Stimulated activated CD8-positive, alpha-beta memory T cell treated with anti-CD3 and anti-CD28 coated beads, Interleukin-4, amount 100 ng/mL, for 4 hours (primary cell): ENCODE measurements around the gene SPHK2.
"Not testable (repeated sequence)": the region's sequence is repeated elsewhere in the genome, so short reads cannot be mapped to it uniquely, and the experiment has no call there.

Experiments
- DNase-seq, 2 donors: peaks; one replicate each; pipeline ENCODE4 v3.0.0-alpha.2; 2020; ENCODE audit warnings: low read depth in 2 of 2, low spot score in 1 of 2

The SPHK2 gene

DNA sequence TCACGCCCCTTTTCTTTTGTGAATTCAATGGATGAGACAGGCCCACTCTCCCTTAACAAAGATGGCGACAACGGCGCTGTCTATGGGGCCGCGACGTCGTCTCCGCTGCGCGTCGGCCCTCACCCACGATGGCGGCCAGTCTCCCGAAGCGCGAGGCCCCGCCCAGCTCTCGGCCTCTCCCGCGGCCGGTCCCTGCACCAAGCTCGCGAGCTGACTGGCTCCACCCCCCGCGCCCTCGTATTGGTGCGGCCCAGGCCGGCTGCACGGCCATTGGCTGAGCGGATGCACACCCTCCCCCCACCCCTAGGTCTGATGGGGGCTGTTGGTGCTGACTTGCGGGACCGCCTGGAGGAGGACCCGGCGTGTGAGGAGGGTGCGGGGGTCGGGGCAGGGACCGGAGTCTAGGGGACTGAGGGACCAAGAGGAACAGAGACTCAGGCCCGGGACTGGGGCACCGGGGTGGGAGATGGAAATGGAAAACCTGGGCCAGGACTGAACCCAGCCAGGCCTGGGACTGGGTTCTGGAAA is 4.8 kb downstream of the SPHK2 start:
- peak; percentile 86 to 93 for DNase-seq

DNA sequence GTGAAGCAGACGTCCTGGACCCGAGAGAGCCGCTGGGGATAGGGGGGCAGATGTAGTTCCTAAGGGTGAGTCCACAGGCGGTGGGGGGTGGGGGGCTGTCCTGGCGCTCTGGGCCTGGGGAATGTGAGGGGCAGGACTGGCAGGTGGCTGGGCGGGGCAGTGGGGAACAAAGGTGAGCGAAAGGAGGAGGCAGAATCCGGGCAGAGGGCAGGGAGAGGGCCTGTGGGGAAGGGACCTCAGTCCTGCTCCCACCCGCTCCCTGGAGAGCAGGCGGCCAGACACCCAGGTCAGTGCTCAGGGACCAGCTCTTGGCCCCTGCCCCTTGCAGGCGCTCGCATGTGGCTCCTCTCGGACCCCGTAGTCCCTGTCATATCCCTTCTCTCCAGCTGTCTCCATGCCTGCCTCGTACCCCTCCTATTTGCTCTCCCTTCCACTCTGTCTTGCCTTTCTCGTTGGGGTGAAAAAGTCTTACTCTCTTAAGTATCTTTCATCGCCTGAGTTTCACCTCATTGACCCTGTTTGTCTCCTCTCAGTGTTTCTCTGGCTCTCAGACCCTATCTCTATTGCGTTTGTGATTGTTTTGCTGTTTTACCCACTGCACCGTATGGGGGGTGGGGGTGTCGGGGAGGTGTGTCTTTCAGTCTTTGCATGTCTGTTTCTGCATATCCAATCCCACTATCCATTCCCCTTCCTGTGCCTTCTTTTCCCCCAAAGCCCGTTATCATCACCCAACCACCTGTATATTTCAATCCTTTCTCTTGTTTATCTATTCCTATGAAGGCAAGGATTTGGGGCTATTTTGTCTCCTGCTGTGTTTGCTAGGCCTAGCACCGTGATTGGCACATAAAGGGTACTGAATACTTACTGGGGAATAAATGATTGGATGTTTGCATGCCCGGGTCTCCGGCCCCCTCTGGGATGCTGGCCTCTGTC is 5.8 kb downstream of the SPHK2 start:
- DNase-seq, result no peak

DNA sequence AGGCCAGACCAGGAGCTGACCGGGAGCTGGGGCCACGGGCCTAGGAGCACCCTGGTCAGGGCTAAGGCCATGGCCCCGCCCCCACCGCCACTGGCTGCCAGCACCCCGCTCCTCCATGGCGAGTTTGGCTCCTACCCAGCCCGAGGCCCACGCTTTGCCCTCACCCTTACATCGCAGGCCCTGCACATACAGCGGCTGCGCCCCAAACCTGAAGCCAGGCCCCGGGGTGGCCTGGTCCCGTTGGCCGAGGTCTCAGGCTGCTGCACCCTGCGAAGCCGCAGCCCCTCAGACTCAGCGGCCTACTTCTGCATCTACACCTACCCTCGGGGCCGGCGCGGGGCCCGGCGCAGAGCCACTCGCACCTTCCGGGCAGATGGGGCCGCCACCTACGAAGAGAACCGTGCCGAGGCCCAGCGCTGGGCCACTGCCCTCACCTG is 6.6 kb downstream of the SPHK2 start:
- no peak for DNase-seq

DNA sequence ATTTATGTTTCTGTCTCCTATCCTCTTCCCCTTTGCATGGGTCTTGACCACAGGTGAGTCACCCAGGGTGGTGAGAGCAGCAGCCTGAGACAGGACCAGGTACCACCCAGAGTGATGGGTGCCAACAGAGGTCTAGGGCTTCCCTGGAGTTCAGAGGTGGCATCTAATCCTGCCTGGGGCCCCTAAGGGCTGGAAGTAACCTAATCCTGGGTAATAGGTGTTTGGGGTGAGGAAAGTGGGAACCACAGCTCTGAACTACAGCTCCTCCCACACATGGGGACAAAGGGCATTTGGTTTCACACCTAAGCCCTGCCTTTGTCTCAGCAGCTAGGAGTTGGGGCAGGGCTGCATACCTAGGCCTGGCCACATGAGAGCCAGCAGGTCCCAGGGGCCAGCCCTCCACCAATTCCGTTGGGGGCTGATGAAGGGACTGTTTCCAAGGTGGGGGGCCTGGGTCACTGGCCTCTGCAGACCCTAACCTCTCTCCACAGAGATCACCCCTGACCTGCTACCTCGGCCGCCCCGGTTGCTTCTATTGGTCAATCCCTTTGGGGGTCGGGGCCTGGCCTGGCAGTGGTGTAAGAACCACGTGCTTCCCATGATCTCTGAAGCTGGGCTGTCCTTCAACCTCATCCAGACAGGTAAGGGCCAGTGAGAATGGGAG is 8.0 kb downstream of the SPHK2 start:
- no peak for DNase-seq

DNA sequence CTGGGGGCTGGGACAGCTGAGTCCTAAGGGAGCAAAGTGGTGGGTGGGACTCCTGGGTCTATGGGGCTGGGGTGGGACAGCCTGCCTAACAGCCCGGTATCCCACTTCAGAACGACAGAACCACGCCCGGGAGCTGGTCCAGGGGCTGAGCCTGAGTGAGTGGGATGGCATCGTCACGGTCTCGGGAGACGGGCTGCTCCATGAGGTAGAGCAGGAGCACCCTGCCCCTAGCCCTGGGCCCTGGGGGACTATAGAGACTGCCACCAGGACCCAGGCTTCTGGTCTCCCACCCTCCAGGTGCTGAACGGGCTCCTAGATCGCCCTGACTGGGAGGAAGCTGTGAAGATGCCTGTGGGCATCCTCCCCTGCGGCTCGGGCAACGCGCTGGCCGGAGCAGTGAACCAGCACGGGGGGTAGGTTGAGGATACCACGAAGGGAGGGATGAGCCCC is 8.6 kb downstream of the SPHK2 start:
- no peak for DNase-seq

DNA sequence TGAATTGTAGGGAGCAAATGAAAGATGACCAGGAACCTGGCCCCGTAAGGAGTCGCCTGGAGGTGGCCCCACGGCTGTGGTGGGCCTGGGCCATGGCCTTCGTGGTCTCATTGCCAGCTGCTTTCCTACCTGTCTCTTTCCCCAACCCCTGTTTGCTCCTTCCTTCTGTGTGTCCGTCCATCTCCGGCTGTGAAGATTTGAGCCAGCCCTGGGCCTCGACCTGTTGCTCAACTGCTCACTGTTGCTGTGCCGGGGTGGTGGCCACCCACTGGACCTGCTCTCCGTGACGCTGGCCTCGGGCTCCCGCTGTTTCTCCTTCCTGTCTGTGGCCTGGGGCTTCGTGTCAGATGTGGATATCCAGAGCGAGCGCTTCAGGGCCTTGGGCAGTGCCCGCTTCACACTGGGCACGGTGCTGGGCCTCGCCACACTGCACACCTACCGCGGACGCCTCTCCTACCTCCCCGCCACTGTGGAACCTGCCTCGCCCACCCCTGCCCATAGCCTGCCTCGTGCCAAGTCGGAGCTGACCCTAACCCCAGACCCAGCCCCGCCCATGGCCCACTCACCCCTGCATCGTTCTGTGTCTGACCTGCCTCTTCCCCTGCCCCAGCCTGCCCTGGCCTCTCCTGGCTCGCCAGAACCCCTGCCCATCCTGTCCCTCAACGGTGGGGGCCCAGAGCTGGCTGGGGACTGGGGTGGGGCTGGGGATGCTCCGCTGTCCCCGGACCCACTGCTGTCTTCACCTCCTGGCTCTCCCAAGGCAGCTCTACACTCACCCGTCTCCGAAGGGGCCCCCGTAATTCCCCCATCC is 9.4 kb downstream of the SPHK2 start:
- DNase-seq, result no peak

DNA sequence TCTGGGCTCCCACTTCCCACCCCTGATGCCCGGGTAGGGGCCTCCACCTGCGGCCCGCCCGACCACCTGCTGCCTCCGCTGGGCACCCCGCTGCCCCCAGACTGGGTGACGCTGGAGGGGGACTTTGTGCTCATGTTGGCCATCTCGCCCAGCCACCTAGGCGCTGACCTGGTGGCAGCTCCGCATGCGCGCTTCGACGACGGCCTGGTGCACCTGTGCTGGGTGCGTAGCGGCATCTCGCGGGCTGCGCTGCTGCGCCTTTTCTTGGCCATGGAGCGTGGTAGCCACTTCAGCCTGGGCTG is 9.9 kb downstream of the SPHK2 start:
- no peak for DNase-seq

DNA sequence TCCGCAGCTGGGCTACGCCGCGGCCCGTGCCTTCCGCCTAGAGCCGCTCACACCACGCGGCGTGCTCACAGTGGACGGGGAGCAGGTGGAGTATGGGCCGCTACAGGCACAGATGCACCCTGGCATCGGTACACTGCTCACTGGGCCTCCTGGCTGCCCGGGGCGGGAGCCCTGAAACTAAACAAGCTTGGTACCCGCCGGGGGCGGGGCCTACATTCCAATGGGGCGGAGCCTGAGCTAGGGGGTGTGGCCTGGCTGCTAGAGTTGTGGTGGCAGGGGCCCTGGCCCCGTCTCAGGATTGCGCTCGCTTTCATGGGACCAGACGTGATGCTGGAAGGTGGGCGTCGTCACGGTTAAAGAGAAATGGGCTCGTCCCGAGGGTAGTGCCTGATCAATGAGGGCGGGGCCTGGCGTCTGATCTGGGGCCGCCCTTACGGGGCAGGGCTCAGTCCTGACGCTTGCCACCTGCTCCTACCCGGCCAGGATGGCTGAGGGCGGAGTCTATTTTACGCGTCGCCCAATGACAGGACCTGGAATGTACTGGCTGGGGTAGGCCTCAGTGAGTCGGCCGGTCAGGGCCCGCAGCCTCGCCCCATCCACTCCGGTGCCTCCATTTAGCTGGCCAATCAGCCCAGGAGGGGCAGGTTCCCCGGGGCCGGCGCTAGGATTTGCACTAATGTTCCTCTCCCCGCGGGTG is 10.4 kb downstream of the SPHK2 start:
- no peak for DNase-seq

DNA sequence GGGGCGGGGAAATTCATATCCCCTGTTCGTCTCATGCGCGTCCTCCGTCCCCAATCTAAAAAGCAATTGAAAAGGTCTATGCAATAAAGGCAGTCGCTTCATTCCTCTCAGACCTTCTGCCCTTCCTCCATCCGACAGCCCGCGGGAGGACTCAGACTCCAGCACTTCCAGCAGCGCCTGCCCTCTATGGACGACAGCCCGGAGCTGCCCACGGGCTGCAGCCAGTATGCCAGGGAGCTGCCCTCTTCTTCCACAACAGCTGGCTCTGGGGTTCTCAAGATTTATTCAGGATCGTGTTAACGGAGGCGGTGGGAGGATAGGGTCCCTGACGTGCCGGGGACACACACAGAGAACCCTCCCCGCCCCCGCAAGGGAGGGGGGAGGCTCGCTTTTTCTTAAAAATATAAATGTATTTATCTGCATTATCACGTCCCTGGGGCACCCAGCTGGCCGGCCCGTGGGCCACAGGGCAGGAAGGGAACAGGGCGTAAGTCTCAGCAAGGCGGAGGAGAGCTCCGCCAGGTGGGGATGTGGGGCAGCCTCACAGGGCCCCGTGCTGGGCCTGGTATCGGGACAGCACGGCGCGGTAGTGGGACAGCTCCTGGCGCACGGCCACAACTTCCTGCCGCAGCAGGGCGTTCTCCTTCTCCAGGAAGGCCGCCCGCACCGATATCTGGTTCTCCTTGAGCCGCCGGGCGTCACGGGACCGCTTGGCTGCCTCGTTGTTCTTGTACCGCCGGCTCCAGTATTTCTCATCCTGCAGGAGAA is 11.2 kb downstream of the SPHK2 start:
- no peak for DNase-seq

DNA sequence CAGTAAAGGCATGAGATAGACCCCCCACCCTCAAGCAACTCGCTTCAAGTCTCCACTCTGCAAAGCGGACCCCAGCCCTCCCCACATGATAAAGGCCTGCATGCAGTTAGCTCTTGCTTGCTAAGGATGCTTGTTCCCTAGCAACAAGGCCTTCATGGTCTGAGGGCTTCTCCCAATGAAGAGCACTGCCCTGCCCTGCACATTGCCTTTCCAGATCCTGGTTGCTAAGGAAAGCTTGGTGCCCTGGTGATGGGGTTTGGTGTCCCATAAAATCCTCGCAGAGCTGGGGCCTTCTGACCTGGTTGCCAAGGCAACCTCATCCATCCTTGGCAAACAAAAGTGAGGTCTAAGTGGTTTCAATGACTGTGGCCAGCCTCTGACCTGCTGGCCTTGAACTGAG is 11.9 kb downstream of the SPHK2 start:
- no peak for DNase-seq

DNA sequence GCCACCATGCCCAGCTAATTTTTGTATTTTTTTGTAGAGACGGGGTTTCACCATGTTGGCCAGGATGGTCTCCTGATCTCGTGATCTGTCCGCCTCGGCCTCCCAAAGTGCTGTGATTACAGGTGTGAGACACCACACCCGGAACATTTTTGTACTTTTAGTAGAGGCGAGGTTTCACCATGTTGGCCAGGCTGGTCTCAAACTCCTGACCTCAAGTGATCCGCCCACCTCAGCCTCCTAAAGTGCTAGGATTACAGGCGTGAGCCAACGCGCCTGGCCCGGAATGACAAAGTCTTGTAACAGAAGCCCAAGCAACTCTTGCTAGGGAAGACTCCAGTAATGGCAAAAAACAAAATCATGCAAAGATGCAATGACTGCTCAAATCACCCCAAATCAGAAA is 13.0 kb downstream of the SPHK2 start:
- DNase-seq, result not testable (repeated sequence)

DNA sequence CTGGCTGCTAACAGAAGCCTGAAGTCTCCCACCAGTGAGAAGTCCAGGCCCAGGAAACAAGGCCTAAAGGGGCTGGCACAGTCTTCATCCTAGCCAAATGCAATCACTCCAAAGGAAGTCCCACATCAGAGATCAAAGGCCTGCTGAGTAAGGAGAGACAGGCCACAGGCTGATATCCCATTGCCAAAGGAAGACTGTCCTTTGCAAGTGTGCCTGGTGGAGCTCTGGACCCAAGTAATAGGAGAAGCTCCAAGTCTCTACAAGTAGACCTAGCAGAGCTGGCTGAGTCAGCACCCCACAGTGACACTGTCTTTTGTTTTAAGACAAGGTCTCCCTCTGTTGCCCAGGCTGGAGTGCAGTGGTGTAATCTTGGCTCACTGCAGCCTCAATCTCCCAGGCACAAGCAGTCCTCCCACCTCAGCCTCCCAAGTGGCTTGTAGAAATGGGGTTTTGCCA is 13.4 kb downstream of the SPHK2 start:
- no peak for DNase-seq

DNA sequence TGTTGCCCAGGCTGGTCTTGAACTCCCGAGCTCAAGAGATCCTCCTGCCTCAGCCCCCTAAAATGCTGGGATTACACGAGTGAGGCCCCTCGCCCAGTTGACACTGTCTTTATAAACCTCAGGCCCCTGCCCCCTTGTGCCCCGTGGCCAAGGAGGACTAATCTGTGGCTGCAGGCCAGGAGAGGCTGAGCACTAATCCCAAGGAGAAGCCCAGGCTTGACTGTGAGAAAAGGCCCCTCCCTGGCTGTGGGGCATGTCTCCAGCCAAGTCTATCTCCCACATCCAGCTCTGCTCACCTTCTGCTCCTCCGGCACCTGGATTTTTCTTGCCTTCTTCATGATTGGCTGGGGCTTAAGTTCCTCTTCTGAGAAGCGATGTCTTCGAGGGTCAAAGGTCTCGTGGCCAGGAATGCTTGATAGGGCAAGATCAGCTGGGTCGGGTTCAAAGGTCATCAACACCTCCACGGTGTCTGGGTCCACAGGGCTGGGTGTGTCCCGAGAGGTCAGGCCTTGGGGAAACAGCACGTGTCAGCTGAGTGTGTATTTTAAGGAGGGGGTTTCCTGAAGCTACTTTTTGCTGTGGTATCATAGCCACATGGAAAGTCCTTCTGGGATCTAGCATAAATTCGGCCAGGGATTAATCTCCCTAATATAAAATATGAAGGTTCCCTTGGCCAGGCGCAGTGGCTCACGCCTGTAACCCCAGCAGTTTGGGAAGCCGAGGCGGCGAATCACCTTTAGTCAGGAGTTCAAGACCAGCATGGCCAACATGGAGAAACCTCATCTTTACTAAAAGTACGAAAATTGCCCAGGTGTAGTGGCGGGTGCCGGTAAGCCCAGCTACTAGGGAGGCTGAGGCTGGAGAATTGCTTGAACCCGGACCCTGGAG is 14.1 kb downstream of the SPHK2 start:
- DNase-seq, result no peak

DNA sequence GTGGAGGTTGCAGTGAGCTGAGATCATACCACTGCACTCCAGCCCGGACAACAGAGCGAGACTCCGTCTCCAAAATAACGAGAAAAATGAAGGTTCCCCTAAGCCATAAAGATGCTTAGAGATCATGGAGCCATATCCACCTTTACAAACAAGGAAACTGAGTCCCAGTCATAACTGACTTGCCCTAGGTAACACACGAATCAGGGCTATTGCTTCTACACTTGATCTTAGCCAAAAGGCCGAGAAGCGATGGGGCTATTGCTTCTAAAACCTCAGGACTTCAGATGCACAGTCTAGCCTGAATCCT is 14.7 kb downstream of the SPHK2 start:
- DNase-seq, result no peak

DNA sequence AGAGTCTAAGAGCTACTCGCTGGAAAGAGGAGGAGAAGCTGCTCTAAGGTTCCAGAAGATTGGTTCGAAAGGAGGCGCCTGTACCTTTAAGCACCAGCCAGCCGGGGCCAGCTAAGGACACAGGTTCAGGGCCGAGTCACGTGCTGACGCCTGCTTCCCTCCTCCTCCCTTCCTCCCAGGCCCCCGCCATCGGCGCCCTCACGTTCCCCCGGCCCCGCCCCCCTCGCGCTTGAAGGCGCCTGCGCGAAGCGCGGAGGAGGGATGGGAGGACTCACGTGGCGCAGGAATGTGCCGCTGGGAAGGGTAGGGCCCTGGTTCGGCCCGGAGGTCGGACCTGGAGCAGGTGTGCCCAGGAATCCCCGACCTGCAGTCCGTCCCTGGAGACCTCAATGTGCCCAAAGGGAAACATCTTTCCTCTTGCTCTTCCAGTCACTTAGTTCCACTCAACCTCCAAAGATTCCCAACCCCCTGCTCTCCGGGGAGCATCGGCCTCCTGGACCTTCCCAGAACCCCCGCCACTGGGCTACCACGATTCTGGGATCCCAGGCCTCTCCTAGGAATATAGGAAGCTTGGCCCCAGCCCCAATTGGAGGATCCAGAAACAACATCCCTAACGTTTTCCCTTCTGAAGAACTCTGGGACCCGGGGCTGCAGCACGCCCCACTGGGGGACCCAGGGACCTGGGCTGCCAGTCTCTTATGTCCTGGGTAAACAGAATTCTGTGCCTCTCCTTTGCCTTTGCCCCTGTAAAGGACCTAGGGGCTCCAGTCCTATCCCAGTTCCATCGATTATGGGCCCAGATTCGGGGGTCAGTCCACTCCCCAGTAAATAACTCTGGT is 15.3 kb downstream of the SPHK2 start:
- peak; percentile 82 to 85 for DNase-seq

DNA sequence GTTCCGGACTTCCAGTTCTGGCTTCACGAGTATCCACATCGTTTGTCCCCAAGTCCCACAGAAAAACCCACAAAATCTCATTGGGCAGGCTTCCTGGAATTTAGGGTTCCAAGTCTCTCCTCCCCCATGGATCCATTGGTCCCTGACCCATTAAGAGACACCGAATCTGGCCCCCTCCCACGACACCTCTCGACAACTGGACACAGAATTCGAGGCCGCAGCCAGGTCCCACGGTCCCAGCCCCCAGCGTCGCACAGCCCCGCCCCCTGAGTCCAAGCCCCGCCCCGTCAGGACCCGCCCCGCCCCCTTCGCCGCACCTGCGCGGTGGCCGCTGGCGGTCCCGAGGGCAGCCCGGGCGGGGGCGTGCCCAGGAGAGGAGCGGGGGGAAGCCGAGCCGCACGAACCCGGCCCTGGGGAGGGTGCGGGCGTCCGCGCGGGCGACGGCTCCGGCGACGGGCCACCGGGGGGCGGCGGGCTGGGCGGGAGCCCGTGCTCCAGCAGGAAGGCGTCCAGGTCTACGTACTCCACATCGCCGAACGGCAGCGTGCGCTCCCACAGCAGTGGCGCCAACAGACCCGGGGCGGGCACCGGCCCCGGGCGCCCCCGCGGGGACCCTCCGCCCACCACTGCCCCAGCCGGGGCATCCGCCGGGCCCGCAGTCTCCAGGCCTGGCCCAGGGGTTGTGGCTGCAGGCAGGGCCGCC is 16.1 kb downstream of the SPHK2 start:
- DNase-seq, result peak in 1 of 2 donors; percentile 50

DNA sequence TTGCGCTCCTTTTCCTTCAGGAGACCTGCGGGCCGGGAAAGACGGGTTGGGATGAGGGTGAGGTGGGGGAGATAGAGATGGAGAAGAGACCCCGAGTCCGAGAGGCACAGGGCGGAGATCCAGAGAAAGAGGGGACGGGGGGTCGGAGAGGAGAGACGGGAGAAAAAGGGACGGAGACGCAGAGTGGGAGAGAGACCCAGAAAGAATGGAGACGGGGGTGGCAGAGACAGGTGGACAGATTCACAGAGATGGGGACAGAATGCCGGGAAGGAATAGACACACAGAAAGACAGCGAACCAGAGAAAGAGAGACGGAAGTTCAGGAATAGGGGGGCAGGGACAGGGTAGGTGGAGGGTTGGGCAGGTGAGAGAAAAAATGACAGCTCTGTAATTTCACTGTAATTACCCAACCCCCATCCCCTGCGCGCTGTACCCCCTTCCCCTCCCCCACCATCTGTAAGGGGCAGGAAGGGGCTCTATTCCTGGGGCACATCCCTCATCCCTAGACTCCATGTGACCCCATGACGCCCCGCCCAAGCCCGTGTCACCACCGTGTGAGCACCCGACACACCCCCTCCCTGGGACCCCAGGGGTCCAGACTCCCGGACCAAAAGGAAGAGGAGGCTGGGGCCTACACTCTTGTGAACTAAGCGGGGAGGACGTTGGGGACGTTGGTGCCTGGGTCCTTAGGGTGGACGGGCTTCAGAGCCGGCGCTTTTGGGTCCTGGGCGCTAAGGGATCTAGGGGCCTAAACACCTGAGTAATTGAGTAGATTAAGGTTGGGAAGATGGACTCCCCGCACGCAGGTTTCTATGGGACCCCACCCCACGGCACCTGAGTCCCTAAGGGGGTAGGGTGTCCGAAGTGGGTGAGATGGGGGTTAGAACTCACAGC is 16.9 kb downstream of the SPHK2 start:
- no peak for DNase-seq
